Effector CD4-positive, alpha-beta T cell (primary cell): ENCODE data around the gene AQP12B.

Experiments used
- DNase-seq: peaks from one replicate; pipeline ENCODE4 v3.0.0-alpha.2; 2020

The AQP12B gene

DNA sequence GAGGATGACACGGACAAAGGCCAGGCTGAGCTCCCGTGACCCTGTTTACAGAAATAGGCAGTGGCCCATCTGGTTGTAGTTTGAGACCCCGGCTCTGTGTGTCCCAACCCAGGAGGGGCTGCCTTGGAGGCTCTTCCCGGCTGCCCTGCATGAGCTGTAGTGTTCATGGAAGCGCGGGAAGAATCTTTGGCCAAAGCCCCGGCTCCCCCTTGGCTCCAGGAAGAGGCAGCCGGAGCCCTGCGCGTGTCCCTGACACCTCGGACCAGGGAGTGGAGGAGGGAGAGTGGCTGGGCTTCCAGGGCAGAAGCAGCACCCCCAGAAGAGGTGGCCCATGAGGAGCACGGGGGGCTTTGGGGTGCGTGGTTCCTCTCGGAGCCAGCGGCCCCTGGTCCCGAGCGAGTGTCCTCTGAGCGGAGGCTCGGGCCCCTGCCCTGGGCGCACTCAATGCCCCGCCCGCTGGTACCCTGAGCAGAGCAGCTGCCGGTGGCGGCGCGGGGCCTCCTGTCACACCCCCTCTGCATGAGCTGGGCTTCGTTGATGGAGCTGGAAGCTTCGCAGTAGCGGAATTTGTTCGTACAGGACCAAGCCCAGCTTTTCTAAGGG is 35.7 kb downstream of the AQP12B start:
- no peak for DNase-seq

DNA sequence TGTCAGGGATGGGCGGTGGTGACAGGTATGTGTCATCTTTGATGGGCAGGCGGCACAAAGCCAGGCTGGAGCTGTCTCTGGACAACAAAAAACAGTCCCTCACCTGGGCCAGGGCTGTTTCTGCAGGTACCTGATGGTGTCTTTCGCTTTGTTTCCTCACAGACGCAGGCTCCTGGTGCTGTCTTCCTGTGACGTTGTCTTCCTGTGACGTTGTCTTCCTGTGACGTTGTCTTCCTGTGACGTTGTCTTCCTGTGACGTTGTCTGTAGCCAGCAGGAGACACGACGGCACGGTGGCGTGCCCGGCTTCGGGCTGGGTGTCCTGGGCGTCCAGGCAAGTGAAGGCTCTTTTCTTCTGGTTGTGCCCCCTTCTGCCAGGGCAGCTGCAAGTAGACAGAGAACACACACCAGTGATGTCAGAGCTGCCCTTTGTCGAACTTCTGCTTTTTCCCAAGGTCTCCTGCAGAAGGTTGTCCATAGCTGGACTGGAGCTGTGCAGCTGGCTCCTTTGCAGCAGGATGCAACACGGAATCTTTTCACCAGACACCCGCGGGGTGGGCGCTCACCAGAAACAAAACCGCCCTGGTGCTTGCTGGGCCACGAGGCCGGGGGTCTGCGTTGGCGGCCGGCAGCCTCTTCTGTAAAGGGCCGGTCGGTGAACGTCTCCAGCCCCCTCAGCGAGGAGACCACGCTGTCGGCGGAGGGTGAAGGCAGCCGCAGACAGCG is 36.3 kb downstream of the AQP12B start:
- no peak for DNase-seq

DNA sequence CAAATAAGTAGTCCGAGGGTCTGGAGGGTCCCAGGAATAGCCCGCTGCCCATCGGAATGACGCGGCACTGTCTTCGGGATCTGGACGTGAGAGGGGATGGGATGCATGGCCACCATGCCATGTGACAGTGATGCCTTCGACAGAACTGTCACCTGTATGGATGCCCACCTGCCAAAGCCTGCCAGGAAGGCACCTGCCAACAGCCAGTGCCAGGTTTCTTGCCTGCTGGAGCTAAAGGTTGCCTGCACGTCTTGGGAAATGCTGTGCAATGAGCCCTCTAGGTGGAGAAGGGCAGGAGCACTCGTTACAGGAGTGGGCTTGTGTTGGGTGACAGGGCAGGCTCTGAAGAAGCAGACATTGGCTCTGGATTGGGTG is 36.9 kb downstream of the AQP12B start:
- no peak for DNase-seq

DNA sequence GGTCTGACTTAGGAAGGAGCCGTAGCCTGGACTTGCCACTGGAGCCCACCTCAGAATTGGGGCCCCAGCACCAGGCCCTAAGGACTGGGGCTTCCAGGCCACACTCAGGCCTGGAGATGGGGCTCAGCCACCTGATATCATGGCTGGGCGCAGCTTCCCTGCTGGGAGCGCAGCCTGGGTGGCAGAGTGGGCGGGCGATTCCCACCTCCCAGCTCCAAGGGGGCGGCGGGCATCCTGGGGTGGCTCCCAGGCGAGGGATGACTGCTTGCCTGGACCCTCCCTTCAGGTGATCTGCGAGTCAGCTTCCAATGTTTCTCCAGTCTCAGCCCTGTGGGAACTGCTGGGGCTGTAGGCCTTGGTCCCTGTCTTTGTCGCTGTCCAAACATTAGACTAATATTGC is 37.3 kb downstream of the AQP12B start:
- DNase-seq = no peak

DNA sequence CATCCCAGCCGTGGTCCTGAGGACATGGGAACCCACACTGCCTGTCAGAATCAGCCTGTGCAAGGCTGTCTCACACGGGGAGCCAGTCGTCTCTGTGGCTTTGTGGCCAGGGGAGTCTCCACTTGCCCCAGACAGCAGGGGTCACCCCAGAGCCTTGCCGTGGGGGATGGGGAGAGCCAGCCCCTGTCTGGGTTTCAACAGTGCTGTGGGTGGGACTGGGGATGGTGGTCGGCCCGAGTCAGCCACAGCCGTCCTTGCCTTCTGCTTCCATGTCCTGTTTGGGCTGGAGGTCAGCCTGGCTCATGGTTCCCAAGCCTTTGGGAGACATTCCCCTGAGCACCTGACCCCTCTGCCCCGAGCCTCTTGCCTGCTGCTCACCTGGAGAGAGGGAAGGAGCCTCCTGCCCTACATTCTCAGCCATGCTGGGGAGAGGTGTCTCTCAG is 37.8 kb downstream of the AQP12B start:
- DNase-seq = no peak

DNA sequence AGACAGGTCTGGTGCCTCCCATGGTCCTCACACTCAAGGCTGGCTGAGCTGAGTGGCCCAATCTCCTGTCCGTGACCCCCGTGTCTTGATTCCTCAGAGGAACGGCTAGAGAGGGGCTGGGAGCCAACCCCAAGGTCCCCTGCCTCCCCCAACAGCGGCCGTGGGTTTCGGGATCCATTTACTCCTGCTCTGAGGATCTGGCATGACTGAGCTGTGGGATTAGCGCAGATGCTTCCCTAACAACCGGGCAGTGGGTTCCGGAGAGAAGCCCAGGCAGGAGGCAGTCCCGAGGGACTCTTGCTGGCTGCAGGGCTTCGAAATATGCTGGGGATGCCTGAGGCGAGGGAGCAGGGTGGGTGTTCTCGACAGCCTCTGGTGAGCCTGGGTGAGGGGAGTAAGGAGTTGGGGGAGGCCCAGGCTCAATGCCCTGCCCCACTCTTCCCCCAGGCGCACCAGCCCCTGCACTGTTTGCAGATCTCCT is 38.5 kb downstream of the AQP12B start:
- no peak for DNase-seq

DNA sequence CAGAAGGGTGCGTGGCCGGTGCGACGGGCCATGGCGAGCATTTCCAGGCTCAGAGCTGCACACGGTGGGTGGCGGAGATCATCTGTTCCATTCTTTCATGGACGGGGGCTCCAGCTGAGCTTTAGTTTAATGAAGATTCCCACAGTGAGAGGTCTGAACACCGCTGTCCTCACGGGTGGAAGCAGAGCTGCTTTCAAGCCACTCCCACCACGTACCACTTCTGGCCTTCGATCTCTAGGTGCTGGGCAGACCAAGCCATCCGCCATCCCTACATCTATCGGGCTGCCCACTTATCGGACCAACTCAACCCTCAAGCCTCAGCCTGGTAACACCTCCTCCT is 38.9 kb downstream of the AQP12B start:
- no peak for DNase-seq

DNA sequence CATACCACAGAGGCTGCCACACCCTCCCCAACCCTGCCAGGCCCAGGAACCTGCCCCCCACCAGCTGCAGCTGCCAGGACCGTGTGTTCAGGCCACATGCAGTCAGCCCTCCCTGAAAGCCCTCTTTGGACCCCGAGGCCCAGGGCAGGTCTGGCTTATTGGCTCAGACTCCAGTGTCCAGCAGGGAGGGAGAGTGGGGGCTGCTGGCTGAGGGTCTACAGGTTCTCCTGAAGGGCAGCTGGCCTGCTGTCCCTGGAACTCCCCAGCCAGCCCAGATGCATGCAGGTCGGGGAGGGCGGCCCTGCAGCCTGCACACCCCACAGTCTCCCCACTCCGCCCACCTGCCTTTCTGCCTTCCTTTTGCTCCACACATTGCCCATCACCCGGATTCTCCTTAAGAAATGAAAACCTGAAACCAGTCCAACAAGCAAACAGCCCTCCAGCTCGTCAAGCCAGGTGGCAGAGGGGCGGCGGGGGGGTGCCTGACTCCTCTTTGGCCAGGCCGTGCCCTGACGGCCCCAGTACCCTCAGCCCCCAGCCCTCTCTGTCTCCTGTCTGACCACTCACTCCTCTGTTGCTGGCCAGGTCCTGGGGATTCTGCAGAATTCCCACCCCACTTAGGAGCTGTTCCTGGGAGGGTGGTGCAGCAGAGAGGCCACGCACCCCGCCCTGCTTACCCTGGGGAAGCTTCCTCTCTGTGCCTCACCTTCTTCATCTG is 39.4 kb downstream of the AQP12B start:
- DNase-seq = no peak

DNA sequence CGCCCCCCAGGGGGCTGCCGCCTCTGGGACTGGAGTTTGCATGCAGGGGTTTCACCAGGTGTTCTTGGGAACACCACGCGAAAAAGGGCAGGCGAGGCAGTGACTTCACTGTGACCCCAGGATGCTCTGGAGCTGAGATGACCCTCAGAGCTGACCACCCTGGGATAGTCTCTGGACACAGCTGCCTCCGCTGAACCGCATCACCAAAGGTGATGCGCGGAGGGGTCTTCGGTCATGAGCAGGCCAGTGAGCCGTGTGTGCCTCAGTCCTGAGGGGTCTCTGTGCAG is 39.9 kb downstream of the AQP12B start:
- DNase-seq = no peak

DNA sequence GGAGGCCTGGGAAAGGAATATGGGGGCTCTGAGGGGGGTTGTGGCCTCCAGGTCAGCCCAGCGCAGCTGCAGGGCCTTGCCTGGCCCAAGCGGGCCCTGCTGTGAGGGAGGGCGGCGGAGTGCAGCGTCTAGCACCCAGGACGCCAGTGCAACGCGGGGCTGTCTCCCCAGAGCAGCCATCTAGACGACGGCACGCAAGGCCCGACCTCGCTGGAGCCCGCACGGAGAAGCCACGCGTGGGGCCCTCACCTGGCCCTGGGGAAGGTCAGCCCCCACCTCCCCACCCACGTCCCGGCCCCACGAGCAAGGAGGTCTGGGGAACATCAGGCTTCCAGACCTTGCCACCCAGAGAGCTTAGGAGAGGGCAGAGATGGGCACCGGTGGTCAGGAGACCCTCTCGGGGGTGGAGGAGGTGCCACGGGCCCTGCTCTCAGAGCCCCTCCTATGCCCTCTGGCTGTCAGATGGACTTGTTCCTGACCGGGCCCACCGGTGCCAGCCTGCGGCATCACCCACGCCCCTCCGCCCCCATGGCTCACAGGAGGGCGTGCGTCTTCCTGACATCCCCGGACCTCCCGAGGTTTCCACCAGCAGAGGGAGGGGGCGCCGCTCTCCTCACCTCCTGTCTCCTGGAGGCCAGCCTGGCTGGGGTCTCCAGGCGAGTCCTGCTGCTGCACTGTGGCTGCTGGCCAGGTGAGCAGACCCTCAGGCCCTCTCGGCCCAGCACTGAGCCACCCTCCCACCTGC is 40.5 kb downstream of the AQP12B start:
- DNase-seq = no peak

DNA sequence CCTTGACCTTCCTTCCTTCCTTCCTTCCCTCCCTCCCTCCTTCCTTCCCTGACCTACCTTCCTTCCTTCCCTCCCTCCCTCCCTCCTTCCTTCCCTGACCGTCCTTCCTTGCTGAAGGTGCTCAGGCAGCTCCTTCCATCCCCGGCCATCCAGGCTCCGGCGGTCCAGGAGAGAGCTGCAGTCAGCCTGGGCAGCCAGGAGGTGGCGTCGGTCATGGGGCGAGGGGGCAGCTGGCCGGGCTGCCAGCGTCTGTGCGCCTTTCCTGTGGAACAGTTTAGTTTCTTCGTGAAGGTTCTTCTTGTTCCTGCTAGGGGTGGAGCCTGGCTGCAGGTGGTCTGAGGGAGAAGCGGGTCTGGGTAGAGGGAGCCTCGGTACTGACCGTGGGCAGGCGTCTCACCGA is 41.7 kb downstream of the AQP12B start:
- DNase-seq = no peak

DNA sequence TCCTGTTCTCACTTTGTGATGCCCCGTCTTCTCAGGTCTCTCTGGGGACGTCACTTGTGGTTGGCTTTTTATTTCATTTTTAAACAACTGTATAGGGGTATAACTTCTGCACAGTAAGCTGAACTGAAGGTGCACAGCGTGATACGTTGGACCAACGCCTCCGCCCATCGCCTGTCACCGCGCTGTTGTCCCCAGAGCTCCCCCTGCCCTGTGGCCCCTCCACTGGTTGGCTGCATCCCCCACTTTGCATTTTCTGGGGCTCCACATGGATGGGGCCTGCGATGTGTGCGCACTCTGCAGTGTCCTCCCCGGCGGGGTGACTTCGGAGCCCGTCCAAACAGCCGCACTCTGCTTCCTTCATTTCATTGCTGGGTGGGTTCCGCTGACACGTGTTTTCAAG is 43.1 kb downstream of the AQP12B start:
- DNase-seq = no peak

DNA sequence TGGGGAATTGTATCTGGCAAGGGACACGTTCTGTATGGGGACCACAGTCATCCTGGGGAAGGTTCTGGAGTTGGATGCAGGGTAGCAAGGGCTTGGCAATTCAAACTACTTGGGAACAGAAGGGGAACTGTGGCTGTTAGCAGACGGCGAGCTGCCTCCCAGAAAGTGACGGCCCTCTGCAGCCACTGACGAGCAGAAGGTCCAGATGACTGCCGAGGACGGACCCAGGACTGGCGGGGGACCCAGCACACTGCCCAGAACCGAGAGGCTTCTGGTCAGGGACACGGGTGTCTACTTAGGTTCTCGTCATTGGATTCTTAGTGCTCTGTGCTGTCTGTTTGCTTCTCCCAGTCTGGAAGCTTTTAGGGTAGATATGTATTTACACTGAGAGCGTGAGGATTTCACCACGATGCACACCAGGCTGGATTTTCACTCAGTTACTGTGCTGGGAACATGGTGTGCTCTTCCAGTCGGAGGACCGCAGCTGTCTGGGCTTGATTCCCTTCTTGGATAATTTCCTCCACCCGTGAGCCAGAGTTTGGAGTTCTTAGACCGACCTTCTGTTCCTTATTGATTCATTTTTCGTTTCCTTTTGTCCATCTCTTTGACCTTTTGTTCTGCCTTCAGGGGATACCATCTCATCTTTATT is 44.0 kb downstream of the AQP12B start:
- no peak for DNase-seq

DNA sequence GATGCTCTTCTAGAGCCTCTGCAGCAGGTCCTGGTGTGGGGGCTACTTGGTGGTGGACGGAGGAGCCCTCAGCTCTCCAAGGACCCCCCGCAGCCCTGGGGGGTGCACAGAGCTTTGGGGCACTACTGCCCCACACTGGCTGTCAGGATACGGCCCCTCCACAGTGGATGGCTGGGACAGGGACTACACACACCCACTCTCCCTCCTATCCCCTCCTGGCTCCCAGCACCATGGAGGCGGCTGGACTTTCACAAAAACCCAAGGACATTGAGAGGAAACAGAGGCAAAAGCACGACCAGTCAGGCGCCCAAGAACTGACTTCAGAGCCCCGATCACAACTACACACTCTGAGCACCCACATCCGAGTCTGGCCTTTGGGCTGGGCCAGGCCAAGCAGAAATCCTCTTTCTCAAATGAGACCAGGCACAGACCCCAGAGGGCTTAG is 44.8 kb downstream of the AQP12B start:
- no peak for DNase-seq

DNA sequence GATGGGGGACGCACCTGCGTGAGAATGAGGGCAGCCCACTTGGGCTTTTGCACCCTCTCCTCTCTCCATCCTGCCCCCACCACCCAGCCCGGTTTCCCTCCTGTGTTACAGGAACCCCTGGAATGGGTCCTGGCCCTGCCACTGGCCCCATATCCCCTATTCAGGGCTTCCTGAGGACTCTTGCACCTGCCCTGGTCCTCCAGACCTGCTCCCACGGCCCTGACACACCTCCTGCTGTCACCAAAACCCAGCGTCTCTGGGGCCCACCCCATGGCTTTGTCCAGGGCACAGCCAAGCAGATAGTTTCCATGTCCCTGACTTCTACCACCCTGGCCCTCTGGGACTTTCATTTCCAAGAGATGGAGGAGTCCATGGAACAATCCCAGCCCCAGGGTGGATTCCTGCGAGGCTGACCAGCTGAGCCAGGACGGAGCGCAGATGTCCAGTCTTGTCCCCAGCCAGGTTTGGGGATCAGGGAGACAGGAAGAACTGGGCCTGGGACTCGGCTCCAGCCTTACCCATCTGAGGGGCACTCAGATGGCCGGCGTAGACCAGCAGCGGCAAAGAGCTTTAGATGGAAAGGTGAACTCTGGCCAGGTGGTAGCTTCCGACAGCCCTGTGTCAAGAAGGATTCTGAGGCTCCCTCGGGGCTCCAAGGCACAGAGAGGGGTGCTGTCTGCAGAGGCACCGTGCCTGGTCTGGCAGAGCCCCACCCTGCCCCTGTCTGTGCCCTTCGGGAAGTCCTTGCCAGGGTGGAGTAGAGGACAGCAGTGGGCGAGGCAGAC is 45.4 kb downstream of the AQP12B start:
- DNase-seq = no peak

DNA sequence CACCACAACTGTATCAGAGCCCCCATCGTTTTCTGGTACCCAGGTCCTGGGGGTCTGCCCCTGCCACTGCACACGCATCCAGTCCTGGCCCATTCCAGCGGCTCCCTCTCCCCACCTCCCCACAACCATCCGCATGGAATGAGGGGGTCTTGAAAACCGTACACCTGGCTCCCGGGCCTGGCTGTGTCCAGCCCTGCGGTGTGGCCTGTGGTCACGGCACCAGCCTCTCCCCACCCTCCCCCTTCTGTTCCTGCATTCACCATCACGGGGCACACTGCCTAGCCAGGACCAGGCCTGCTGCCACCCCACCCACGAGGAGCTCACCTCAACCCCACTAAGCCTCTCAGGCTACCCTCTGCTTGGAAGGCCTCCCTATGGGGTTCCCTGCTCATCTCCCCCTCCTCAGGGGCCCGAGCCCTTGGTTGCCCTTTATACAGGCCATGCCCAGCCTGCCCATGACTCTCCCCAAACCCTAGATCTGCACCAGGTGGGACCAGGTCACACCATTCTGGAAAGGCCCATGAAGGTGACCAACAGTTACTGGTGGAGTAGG is 46.0 kb downstream of the AQP12B start:
- DNase-seq = no peak

DNA sequence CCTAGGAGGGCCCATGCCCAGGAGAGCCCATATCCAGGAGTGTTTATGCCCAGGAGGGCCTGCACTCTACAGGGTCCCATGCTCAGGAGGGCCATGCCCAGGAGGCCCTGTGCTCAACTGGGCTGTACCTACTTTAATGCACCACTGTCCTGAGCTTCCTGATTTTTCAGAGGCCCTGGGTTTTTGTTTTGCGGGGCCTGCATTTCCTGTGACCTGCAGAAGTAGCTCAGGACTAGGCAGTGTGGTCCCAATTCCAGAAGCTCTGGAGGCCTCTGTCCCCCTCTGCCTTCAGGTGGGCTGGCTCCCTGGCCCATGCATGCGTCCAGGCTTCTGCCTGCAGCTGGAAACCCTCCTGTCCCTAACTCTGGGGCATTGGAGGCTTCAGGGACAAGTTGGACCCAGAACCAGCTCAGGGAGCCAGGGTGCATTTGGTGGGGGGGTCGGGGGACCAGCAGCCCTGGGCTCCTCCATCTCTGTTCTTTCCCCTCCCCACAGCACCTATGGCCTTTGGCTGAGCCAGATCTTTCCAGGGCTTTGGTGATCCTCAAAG is 46.6 kb downstream of the AQP12B start:
- DNase-seq = no peak

DNA sequence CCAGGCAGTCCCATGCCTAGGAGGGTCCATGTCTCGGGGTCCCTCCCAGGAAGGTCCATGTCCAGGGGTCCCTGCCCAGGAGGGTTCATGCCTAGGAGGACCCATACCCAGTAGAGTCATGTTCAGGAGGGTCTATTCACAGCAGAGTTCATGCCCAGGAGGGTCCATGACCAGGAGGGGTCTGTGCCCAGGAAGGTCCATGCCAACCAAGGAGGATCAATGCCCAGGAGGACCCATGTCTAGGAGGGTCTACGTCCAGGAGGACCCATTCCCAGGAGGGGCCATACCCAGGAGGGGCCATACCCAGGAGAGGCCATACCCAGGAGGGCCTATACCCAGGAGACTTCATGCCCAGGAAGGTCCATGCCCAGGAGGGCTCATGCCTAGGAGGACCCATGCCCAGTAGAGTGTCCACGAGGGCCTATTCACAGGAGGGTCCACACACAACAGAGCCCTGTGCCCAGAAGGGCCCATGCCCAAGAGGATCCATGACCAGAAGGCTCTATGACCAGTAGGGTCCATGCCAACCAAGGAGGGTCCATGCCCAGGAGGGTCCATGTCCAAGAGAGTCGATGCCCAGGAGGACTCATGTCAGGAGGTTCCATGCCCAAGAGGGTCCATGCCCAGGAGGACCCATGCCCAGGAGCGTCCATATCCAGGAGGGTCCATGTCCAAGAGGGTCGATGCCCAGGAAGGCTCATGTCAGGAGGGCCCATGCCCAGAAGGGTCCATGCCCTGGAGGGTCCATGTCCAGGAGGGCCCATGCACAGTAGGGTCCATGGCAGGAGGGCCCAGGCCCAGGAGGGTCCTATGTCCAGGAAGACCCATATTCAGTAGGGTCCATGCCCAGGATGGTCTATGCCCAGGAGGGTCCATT is 47.3 kb downstream of the AQP12B start:
- DNase-seq = no peak

DNA sequence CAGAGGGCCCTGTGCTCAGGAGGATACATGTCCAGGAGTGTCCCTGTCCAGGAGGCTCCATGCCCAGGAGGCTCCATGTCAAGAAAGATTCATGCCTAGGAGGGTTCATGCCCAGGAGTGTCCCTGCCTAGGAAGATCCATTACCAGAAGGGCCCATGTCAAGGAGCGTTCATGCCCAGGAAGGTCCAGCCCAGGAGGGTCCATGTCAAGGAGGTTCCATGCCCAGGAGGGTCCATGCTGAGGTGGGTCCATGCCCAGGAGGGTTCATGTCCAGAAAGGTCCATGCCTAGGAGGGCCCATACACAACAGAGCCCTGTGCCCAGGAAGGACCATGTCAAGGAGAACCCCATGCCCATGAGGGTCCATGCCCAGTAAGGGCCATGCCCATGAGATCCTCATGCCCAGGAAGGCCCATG is 50.4 kb downstream of the AQP12B start:
- no peak for DNase-seq

DNA sequence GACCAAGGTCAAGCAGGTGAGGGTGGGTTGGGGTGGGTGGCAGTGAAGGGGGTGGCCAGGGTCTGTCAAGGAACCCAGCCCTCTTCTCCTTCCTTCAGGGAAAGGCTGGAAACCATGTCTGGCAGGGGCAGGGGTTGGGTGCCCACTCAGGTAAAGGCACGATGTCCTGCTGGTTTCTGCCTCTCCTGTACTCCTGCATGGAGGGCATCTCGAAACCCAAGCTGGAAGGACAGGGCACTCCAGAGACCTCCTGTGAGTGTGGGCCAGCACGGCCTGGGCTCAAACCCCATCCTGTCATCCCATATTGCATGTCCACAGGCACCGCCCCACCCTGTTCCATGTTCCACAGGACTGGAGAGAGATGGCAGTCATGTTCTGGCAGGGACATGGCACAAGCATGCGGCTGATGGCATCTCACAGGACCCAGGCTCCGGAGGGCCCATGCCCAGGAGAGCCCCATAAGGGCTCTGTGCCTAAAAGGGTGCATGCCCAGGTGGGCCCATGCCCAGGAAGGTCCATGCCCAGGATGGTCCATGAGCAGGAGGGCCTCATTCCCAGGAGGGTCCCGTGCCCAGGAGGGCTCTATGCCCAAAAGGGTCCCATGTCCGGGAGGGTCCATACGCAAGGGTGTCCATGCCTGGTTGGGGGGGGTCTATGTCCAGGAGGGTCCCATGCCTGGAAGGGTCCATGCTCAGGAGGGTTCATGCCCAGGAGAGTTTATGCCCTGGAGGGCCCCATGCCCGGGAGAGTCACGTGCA is 51.0 kb downstream of the AQP12B start:
- no peak for DNase-seq
